Ovary (tissue), 10 donors: ENCODE results near the gene CDRT4. TPM values are rescaled to one million over a fixed set of nuclear protein-coding genes. Genes with fewer than 3 reads are reported as not detected.

Experiments
- DNase-seq, 5 donors: peaks; one replicate each; pipeline ENCODE4 v3.0.0-alpha.2; 2019 to 2020
- H3K27ac ChIP-seq, 2 donors: fragments of 200-600 bp; one replicate each; pipeline versions ENCODE4 v1.5.1 to v1.8.0; 2019 to 2022
- H3K27me3 ChIP-seq: fragments of 200-600 bp; one replicate; pipeline ENCODE4 v1.8.0; 2022
- H3K36me3 ChIP-seq: fragments of 200-600 bp; sonication (generic); one replicate; pipeline ENCODE4 v1.5.1; 2019
- H3K4me1 ChIP-seq: one replicate; pipeline ENCODE4 v1.8.1; 2013; ENCODE audit warnings: mild to moderate bottlenecking, moderate library complexity; ENCODE audit not compliant: insufficient read depth
- H3K4me3 ChIP-seq: fragments of 200-600 bp; sonication (generic); one replicate; pipeline ENCODE4 v1.5.1; 2017
- H3K9me3 ChIP-seq, 2 donors: fragments of 200-600 bp in 1 of 2; sonication (generic) in 1 of 2; one replicate each; pipeline versions ENCODE4 v1.5.1 to v1.8.1; 2013 to 2019; ENCODE audit warnings: mild to moderate bottlenecking in 1 of 2, moderate library complexity in 1 of 2
- CTCF ChIP-seq, 3 donors: fragments of 450-650 bp in 2 of 3; fragments of 200-600 bp in 1 of 3; IDR thresholded peaks; one replicate each; pipeline versions ENCODE4 v1.5.1 to v1.8.0; 2016 to 2022; ENCODE audit warnings: antibody characterized with exemption in 3 of 3, mild to moderate bottlenecking in 1 of 3
- EP300 ChIP-seq: sonication (generic); formaldehyde crosslinking; IDR thresholded peaks from one replicate; pipeline ENCODE4 v1.6.1; 2017; ENCODE audit warnings: antibody characterized with exemption
- POLR2A ChIP-seq: fragments of 450-650 bp; IDR thresholded peaks from one replicate; pipeline ENCODE4 v1.6.1; 2017; ENCODE audit warnings: antibody characterized with exemption, mild to moderate bottlenecking, moderate library complexity
- WGBS, 3 donors: extraction: QIAGEN DNeasy Blood & Tissue Kit in 1 of 3; methylation state at CpG; one replicate each; pipeline versions ENCODE4 v1.1.5 to v1.1.7; 2013 to 2017; 5-methylcytosine and 5-hydroxymethylcytosine counted together
- intact Hi-C, 4 donors: fragments of 100-400 bp; cut with DNase I; formaldehyde crosslinking; loops; one replicate each; pipeline versions ENCODE4 v1.11.0 to v1.15.1; 2022 to 2023
- long read RNA-seq, 3 donors: library from polyadenylated mRNA in 2 of 3; unstranded in 2 of 3; transcript quantifications; one replicate each; pipeline ENCODE4 v2.0.0 and lab custom pipeline, GENCODE V29; 2021 to 2026
- polyA plus RNA-seq, 2 donors: library from polyadenylated mRNA; stranded (reverse); fragments of 200-250 nt in 1 of 2; fragments of 350-450 nt in 1 of 2; fragmentation: Illumina TruSeq in 1 of 2; extraction: RNeasy Lipid Tissue Mini Kit (QIAGEN cat#74804) in 1 of 2; gene quantifications; one replicate each; pipeline ENCODE4 v1.2.3, GENCODE V29; 2013 to 2014
- total RNA-seq, 7 donors: library from RNA; depleted of rRNA in 2 of 7; stranded (reverse); fragments of >200 nt in 2 of 7; fragmentation: NEBNext Ultra II Directional in 3 of 7; extraction: Animal tissue kit (Norgen Biotek cat#: 25700) in 3 of 7; gene quantifications; one replicate each; pipeline versions ENCODE4 v1.1.0 to v1.2.4, GENCODE V29; 2016 to 2023
- donor health status: DM: no; HTN: no; CAD: no; lungs with moderate emphysema.
- donor health status: DM: no; HTN: no; CAD: no.
- donor health status: Bipolar disorder and iron deficiency.
- donor health status: DM: yes; HTN: yes; CAD: no.
- donor health status: DM: no; HTN: no; CAD: no.
- donor health status: DM: yes; HTN: yes; CAD: no.

The CDRT4 gene
- 10 to 100 TPM in 2 of 7 donors, 1 to 10 TPM in 5; 4.1 to 11.7 (median 7.2) TPM for total RNA-seq
- 1 to 10 TPM; 4.7 to 7.4 TPM for polyA plus RNA-seq
- long read RNA-seq, donor 1, partial matches to known transcripts, result 0 of 1 reads
- long read RNA-seq, donor 1, other reads (novel, unspliced or antisense), result 1 of 1 reads
- long read RNA-seq, donor 2, result 0 reads
- long read RNA-seq, donor 3, partial matches to known transcripts, result 0 of 1 reads
- long read RNA-seq, donor 3, other reads (novel, unspliced or antisense), result 1 of 1 reads

GRCh38 chr17:15467592-15467991, at the start of gene CDRT4:
Gene CDRT4 (minus strand): TSS chr17:15467621. CDS start chr17:15440238, 27,383 bp downstream.
- Histone ChIP-seq H3K27ac (no peak within 1 kb of the TSS), H3K4me3 (no peak within 1 kb of the TSS), H3K27me3 (no peaks in the 10 kb centered on the region), H3K9me3 (no peaks in the 10 kb centered on the region), H3K36me3 (no peaks in the 10 kb centered on the region), H3K4me1 (peaks cover 15% of the 10 kb centered on the region)
- DNase-seq, result no peak
- WGBS, 3 donors, result 84 to 89% (median 89%) methylated on average over 3 of the region's 3 CpGs
- TF ChIP-seq POLR2A (no peak), CTCF (IDR thresholded peaks at IDR 0.05) (no peak), EP300 (no peak)
- intact Hi-C loops, result no loop called here

- intact Hi-C loops, result no loop called here
- H3K36me3 ChIP-seq, result no peaks in the 10 kb centered on the region
- peaks cover 8% of the 10 kb centered on the region for H3K4me1 ChIP-seq
- 95 to 97% (median 96%) methylated on average over 8 of the region's 8 CpGs for WGBS, 3 donors
- no peak for DNase-seq
- no peak overlapping the region for H3K27ac ChIP-seq
- H3K4me3 ChIP-seq, result no peak overlapping the region
- no peaks in the 10 kb centered on the region for H3K9me3 ChIP-seq
- H3K27me3 ChIP-seq, result no peaks in the 10 kb centered on the region
- TF ChIP-seq EP300 (no peak), CTCF (IDR thresholded peaks at IDR 0.05) (no peak), POLR2A (no peak)
Measured at GRCh38 chr17:15516150-15516549, 48.7 kb upstream of the CDRT4 start.

GRCh38 chr17:15514469-15514868, 47.0 kb upstream of the CDRT4 start:
- H3K27ac ChIP-seq, result no peak overlapping the region
- no peaks in the 10 kb centered on the region for H3K36me3 ChIP-seq
- no peaks in the 10 kb centered on the region for H3K27me3 ChIP-seq
- intact Hi-C loops, result no loop called here
- DNase-seq, result no peak
- TF ChIP-seq EP300 (no peak), CTCF (IDR thresholded peaks at IDR 0.05) (no peak), POLR2A (no peak)
- 57 to 60% (median 58%) methylated on average over 2 of the region's 2 CpGs for WGBS, 3 donors
- no peaks in the 10 kb centered on the region for H3K9me3 ChIP-seq
- peaks cover 8% of the 10 kb centered on the region for H3K4me1 ChIP-seq
- no peak overlapping the region for H3K4me3 ChIP-seq

- Histone ChIP-seq H3K9me3 (no peaks in the 10 kb centered on the region), H3K4me1 (peaks cover 8% of the 10 kb centered on the region), H3K4me3 (no peak overlapping the region), H3K36me3 (no peaks in the 10 kb centered on the region), H3K27ac (peak overlapping the region in 1 of 2 donors; percentile 64), H3K27me3 (no peaks in the 10 kb centered on the region)
- intact Hi-C loops, result no loop called here
- TF ChIP-seq POLR2A (no peak), CTCF (IDR thresholded peaks at IDR 0.05) (no peak), EP300 (no peak)
- 21 to 31% (median 25%) methylated on average over 9 of the region's 9 CpGs for WGBS, 3 donors
- DNase-seq, result no peak
Measured at GRCh38 chr17:15513856-15514459, 46.5 kb upstream of the CDRT4 start.
